VCaP (cell line): Measurements from ENCODE around the gene SIX6.

ENCODE experiments used
- H3K27ac ChIP-seq: fragments of 450-650 bp; 2 replicates; pipeline ENCODE4 v1.5.1; 2017
- CTCF ChIP-seq: fragments of 450-650 bp; conservative IDR thresholded peaks from 2 replicates; pipeline ENCODE4 v1.5.1; 2017; ENCODE audit warnings: mild to moderate bottlenecking, moderate library complexity

The SIX6 gene

GRCh38 chr14:60508363-60508706 is 611 bp upstream of the SIX6 start:
- TF ChIP-seq CTCF, result no peak
- peak overlapping the region; percentile 46; the same call in 1 of the 2 replicates for H3K27ac ChIP-seq

- TF ChIP-seq CTCF, result no peak
- H3K27ac ChIP-seq, result peak overlapping the region; percentile 46; the same call in 1 of the 2 replicates
Observed at GRCh38 chr14:60509438-60510253, 700 bp downstream of the SIX6 start.

DNA sequence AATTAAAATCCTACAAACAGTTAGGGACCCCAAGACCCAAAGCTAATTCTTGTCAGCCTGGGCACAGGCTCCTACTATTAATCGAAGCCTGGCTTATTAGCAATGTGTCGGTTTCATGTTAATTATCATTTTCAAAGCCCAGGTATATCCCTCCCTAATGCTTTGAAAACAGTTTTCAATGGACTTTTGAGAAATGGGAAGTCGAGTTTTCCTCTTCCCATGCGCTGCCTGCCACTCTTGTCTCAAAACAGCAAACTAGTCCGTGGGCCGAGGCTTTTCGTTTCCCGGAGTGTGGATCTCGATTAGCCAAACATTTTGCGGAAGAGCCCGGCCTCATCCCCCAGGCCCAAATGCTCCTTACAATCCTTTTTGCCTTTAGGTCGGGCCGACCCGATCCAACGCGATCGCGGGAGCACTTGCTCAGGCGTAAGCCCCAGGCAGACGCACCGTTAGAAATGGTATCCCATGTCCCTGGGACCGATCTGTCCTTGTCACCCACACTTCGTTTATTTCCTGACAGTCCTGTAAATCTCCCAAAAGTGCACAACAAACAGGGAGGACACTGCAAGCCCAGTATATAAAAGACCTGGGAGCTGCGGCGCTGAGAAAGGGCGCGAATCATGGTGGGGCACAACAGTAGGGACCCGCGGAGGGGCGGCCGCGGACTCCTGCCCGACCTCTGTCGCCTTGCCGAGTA is 1.5 kb downstream of the SIX6 start:
- TF ChIP-seq CTCF, result no peak
- H3K27ac ChIP-seq, result no peak overlapping the region

GRCh38 chr14:60510951-60511599 is 2.1 kb downstream of the SIX6 start:
- TF ChIP-seq CTCF, result no peak
- no peak overlapping the region for H3K27ac ChIP-seq

- no peak for TF ChIP-seq CTCF
- no peak overlapping the region for H3K27ac ChIP-seq
Observed at GRCh38 chr14:60512126-60512525, 3.2 kb downstream of the SIX6 start.

- no peak for TF ChIP-seq CTCF
- H3K27ac ChIP-seq, result no peak overlapping the region
Observed at GRCh38 chr14:60512973-60513571, 4.1 kb downstream of the SIX6 start.

- peak overlapping the region; percentile 51; the same call in 1 of the 2 replicates for H3K27ac ChIP-seq
- no peak for TF ChIP-seq CTCF
Observed at GRCh38 chr14:60514378-60514740, 5.4 kb downstream of the SIX6 start.
